HG03280 (cell line): ENCODE data around the gene RELB.
"Not testable (repeated sequence)": the region's sequence is repeated elsewhere in the genome, so short reads cannot be mapped to it uniquely, and the experiment has no call there.

Experiments
- ATAC-seq: cut with Tn5 transposase; IDR thresholded peaks from one replicate; pipeline ENCODE4 v1.9.1; 2021; ENCODE audit warnings: mild to moderate bottlenecking, moderate library complexity; ENCODE audit not compliant: unreplicated experiment

RELB gene

DNA sequence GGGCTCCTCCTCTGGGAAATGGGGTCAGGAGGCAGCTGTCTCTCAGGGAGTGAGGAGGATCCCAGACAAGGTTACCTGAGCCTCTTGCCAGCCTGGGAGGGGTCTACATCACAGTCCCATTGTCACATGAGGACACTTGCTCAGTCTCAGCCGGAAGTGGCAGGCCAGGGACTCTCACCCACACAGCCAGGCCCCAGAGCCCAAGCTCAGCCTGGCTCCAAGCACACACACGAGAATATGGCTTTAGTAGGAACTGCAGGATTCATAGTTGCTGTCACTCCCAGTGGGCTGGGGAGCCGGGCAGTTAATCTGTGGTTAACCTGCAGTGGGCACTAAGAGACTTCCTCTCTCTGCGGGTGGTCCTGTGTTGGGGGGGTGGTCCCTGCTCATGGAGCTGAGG is 15.8 kb upstream of the RELB start:
- no peak for ATAC-seq

DNA sequence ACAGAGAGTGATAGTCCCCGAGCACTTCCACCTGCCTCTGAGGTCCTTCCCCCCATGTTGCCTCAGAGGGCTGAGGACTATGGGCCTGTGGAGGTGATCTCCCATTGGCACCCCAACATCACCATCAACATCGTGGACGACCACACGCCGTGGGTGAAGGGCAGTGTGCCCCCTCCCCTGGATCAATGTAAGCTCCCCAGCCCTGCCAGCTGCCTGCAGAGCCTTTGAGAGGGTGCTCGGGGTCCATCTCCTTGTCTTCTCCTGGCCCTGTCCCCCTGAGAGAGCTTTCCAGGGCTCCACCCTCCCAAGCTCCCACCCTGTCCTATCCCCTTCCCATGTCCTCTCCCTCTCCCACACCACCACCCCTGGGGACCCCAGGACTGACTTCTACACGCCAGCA is 14.9 kb upstream of the RELB start:
- no peak for ATAC-seq

DNA sequence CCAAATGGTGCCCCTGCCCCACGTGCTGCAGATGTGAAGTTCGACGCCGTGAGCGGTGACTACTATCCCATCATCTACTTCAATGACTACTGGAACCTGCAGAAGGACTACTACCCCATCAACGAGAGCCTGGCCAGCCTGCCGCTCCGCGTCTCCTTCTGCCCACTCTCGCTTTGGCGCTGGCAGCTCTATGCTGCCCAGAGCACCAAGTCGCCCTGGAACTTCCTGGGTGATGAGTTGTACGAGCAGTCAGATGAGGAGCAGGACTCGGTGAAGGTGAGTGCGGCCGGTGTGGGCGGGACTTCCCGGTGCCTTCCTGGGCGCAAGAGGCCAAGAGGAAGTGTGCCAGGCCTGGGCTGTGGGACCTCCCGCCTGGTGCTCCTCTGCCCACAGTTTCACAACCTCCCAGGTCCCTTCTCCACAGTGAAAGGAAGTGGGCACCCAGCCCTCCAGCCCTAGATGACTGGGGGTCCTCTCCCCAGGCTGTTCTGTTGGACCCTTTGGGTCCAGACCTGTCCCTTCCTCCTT is 14.1 kb upstream of the RELB start:
- no peak for ATAC-seq

DNA sequence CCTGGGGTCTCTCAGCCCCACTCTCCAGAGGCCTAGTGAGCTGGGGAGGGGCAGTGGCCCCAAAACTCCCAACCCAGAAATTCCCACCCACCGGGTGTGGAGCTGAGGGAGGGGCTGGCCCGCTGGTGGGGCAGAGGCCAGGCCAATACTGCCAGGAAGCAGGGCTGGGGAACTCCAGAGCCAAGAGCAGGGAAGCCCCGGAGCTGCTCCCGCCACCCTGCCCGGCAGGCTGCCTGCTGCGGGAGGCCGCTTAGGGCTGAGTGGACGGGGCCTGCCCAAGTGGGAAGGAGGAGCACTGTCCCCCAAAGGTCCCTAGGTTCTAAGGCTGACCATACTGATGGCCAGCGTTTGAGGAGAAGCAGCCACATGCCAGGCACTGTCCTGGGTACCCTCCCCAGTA is 13.0 kb upstream of the RELB start:
- ATAC-seq, result no peak

DNA sequence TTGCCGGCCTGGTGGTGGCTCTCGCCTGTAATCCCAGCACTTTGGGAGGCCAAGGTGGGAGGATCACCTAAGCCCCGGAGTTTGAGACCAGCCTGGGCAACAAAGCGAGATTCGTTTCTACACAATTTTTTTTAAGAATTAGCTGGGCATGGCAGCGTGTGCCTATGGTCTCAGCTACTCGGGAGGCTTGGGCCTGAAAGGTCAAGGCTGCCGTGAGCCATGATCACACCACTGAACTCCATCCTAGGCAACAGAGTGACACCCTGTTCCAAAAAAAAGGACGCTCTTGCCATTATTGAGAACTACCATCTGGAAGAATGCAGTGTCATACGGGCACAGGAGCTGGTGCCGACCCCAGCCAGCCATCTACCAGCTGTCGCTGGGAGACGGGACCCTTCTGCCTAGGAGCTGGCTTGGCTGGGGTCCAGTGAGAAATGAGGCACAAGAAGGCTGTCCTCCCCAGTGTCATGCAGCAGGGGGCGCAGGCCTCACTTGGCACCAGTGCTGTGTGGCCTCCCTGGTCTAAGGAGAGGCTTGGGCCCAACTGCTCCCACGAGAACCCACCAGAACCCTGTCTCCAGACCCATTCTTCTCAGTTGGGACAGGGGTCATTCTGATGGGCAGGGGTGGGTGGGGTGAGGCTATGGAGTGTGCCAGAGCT is 12.2 kb upstream of the RELB start:
- peak; percentile 43 for ATAC-seq

DNA sequence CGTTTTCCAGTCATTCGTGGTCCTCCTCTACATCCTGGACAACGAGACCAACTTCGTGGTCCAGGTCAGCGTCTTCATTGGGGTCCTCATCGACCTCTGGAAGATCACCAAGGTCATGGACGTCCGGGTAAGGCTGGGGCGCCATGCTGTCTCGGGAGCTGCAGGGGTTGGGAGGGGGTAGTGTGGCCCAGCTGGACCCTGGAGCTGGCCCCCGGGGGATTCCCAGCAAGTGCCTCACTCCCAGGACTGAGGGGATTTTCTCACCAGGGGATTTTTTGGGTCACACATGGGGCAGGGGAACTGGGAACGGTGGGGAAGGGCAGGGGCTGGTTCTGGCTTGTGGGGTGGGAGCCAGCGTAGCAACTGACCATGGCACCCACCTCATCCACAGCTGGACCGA is 10.8 kb upstream of the RELB start:
- ATAC-seq, result no peak

DNA sequence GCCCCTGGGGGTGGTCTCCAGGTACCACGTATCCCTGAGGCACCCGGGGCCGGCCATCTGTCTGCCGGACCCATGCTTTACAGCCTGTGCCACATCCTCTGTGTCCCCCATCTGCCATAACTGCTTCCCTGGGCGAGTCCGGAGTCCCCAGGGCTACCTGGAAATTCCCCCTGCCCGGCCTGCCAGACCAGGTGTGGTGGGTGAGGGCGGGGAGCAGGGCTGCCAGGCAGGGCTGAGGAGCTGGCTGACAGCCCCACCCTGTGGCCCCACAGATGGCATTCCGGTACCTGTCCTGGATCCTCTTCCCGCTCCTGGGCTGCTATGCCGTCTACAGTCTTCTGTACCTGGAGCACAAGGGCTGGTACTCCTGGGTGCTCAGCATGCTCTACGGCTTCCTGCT is 10.3 kb upstream of the RELB start:
- ATAC-seq, result no peak

DNA sequence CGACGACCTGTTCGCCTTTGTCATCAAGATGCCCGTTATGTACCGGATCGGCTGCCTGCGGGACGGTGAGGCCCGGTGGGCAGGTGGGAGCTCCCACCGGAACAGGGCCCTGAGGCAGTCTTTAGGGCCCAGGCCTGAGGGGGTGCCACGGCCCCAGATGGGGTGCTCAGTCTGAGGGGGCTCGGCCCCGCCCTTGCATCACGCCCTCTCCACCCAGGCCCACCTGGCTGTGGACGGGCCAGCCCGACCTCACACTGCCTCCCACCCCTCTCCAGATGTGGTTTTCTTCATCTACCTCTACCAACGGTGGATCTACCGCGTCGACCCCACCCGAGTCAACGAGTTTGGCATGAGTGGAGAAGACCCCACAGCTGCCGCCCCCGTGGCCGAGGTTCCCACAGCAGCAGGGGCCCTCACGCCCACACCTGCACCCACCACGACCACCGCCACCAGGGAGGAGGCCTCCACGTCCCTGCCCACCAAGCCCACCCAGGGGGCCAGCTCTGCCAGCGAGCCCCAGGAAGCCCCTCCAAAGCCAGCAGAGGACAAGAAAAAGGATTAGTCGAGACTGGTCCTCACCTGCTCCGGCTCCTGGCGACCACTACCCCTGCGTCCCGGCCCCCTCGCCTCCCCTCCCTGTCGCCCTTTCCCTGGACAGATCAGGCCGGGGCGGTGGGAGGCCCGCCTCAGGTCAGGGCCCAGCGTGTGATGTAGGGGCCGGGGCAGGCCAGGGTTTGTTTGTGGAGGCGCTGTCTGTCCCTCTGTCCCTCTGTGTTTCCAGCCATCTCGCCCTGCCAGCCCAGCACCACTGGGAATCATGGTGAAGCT is 8.7 kb upstream of the RELB start:
- ATAC-seq, result no peak

DNA sequence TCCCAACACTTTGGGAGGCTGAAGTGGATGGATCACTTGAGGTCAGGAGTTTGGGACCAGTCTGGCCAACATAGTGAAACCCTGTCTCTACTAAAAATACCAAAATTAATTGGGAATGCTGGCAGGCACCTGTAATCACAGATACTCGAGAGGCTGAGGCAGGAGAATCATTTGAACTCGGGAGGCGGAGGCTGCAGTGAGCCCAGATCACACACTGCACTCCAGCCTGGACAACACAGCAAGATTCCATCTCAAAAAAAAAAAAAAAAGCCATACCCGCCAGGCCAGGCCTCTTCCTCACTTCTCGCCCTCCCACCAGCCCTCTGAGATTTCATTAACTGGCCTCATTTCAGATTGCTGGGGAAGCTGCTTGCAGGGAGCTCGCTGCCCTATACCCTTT is 7.7 kb upstream of the RELB start:
- no peak for ATAC-seq

DNA sequence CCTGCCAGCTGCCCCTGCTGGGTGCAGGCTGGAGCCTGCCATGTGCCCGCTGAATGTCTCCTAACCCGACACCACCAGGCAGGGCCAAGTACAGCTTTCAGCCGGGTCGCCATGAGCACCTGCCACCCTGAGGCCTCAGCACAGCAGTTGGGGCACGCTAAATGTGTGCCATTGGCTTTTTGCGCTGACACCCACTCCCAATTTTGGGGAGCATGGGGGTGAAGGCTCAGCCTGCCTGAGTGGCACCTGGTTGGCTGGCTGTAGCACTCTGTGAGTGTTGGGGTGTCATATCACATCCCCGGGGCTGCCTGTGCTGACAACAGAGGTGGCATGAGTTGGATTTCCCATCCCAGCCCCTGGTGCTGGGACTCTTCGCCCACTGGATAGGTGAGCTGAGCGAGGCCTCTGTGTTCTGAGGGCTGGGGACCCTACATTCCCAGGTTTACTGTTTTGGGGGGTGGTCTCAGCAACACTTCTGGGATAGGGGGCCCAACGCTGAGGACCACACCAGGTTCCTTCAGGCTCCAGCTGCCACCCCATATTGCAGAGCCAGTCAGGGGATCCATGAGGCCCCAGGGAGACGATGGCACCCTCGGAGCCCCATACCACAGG is 7.2 kb upstream of the RELB start:
- ATAC-seq, result no peak

DNA sequence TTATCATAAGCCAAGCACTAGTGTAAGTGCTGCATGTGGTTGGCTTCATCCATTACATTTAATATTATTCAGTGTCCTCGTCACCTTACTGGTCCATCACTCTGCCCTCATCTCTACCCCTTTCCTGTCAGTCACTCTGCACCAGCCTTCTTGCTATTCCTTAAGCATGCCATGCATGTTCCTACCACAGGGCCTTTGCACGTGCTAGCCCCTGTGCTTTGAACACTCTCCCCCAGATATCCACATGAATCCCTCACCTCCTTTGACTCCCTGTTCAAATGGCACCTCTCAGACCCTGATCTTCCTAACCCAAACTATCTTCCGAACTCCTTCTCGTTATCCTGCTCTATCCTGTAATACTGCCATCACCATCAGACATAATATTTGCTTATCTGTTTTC is 3.2 kb upstream of the RELB start:
- no peak for ATAC-seq

DNA sequence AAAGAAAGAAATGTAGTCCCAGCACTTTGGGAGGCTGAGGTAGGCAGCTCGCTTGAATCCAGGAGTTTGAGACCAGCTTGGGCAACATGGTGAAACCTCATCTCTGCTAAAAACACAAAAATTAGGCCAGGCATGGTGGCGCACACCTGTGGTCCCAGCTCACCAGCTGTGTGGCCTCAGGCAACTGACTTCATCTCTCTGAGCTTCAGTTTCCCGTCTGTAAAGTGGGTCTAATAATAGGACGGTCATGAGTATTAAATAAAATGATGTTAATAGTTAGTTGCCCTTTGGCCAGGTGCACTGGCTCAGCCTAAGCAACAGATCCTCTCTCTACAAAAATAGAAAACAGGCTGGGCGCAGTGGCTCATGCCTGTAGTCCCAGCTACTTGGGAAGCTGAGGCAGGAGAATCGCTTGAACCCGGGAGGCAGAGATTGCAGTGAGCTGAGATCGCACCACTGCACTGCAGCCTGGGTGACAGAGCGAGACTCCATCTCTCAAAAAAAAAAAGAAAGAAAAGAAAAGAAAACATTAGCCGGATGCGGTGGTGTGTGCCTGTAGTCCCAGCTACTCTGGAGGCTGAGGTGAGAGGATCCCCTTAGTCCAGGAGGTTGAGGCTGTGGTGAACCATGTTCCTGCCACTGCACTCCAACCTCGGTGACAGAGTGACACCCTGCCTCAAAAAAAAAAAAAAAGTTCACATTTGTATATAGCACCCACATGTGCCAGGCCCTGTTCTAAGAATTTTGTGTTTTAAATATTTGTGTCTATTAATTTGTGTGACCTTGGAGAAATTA is 1.9 kb upstream of the RELB start:
- ATAC-seq, result not testable (repeated sequence)

DNA sequence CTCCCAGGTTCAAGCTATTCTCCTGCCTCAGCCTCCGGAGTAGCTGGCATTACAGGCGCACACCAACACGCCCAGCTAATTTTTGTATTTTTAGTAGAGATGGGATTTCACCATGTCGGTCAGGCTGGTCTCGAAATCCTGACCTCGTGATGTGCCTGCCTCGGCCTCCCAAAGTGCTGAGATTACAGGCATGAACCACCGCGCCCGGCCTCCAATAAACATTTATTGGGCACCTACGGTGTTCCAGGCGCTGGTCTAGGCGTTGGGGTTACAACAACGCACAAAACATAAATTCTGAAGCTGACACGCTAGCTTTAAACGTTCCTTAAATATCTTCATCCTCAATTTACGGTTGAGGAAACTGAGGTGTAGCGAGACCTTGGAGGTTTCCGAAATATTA is 599 bp upstream of the RELB start:
- ATAC-seq, result not testable (repeated sequence)

DNA sequence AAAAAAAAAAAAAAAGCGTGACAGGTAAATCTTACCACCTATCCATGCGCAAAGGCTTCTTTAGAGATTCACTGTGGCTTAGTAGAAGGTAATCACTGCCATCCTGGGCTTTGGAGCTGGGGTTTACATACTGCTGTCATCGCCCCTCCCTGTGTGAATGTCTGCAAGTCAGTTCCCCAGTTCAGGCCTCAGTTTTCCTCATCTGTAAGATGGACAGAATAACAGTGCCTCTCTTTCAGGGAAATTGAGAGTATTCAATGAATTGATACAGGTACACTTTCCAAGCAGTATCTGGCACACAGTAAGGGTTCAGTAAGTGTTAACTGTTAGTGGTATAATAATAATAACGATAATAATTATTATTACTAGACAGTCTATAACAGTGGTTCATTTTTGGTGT is 2.2 kb downstream of the RELB start:
- no peak for ATAC-seq

DNA sequence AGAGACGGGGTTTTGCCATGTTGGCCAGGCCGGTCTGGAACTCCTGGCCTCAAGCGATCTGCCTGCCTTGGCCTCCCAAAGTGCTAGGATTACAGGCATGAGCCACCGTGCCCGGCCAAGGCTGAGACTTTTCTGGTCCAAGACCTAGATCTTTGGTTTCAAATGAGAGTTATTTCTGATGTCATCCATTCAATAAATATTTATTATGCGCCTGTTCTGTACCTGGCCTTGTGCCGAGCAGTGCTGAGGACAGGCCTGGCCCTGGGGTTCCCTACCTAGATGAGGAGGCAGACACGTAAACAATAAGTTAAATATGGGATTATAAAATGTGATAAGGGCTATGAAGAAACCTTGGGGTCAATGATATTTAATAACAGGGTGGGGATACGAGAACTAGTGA is 4.5 kb downstream of the RELB start:
- ATAC-seq, result no peak

DNA sequence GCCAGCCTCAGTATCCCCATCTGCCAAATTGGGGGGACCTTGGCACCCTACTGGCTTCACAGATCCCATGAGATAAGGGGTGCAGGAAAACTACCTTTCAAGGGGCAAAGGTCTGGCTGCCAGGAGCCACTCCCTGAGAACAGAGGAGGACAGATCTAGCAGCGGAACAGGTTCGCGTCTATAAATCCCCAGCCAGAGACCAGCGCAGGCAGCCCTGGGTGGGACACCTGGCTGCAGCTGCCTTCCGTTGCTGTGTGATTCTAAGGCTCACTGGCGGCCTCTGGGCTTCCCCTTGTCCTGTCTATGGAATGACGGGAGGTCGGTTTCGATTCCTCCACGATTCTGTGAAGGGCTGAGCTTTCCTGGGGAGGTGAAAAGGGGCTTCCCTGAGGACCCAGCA is 7.3 kb downstream of the RELB start:
- no peak for ATAC-seq

DNA sequence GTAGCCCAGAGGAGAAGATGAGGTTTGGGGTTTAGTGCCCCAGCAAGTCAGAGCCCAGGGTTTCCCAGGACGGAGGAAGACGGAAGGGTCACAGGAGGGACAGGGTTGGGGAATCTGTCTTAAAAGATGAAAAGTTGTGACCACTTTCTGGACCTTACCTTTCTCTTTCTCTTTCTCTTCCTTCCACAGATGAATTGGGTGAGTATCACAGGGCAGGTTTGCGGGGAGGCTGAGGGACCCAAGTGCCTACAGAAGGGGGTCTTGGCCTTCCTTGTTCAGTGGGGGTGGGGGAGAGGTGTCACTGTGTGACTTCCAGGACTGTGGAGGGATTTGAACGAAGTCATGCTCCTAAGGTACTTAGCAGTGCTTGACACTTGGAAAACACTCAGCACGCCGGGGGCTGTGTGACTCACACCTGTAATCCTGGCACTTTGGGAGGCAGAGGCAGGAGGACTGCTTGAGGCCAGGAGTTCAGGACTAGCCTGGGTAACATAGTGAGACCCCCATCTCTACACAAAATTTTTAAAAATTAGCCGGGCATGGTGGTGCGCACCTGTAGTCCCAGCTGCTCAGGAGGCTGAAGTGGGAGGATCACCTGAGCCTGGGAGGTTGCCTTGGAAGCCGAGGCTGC is 8.5 kb downstream of the RELB start:
- ATAC-seq, result no peak

DNA sequence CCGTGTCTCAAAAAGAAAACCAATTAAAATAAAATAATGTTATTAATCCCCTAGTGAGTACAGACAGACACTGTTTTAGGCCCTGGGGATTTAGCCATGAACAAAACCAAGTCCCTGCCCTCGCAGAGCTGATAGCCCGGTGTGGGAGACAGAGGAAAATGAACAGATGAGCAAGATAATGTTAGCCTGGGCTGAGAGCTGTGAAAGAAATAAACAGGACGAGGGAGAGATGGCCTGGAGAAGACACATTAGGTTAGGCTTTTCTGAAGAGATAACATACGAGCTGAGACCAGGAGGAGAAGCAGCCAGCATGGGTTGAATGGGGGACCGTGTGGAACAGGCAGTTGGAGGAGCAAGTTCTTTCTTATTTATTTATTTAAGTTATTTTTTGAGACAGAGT is 9.0 kb downstream of the RELB start:
- ATAC-seq, result no peak

DNA sequence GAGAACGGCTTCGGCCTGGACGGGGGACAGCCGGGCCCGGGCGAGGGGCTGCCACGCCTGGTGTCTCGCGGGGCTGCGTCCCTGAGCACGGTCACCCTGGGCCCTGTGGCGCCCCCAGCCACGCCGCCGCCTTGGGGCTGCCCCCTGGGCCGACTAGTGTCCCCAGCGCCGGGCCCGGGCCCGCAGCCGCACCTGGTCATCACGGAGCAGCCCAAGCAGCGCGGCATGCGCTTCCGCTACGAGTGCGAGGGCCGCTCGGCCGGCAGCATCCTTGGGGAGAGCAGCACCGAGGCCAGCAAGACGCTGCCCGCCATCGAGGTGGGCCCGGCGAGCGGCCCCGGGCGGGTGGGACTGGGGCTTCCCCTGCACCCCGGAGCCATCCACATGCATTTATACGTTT is 10.7 kb downstream of the RELB start:
- ATAC-seq, result no peak

DNA sequence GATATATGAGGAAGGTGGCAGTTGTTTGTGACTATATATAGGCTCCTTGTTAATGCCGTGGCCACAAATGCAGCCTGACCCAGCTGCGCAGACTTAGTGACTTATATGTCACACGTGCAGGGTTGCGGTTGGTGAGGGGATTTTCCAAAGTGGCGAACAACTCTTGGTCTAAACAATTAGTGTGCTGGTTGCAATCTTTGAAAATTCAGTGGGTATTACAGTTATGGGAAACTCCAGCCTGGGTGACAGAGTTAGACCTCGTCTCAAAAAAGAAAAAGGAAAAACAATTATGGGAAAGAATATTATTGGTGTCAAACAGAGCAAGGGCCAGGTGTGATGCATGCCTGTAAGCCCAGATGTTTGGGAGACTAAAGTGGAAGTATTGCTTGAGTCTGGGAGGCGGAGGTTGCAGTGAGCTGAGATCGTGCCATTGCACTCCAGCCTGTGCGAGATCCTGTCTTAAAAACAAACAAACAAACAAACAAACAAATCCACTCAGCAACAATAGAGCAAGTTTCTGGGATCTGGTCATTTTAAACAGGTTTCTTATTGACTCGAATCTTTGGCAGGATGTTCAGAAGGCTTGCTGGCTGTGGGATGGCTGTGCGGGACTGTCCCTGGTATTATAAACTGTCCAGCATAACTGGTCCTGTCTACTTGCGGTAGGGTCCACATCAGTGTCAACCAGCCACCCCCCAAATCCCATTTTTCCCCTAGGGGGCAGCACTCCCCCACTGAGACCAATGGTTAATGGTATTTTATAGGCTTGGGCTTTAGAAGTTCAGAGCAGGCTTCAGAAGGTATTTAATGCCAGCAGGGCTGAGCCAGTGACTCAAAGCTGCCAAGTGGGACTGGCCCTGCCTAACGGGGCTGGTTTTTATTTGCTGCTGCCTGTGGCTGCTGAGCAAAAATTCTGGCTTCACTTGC is 15.4 kb downstream of the RELB start:
- peak; percentile 85 for ATAC-seq
